Fibroblast of lung (primary cell): ENCODE results near the gene DPY19L1.

Experiments used
- EZH2 ChIP-seq: IDR thresholded peaks from 2 replicates; pipeline ENCODE4 v1.5.1; 2012; ENCODE audit warnings: low read length, control low read depth, mild to moderate bottlenecking; ENCODE audit errors: missing control alignments
- TF ChIP-seq, protein P1 (sequence below), 2 donors: IDR thresholded peaks in 1 of 2; conservative IDR thresholded peaks in 1 of 2; 1 replicate in 1 of 2; 2 replicates in 1 of 2; pipeline ENCODE4 v1.5.1; 2011 to 2012; ENCODE audit warnings: low read length in 2 of 2, control low read depth in 1 of 2, inconsistent platforms in 1 of 2, low read depth in 1 of 2, mild to moderate bottlenecking in 1 of 2

DNA sequence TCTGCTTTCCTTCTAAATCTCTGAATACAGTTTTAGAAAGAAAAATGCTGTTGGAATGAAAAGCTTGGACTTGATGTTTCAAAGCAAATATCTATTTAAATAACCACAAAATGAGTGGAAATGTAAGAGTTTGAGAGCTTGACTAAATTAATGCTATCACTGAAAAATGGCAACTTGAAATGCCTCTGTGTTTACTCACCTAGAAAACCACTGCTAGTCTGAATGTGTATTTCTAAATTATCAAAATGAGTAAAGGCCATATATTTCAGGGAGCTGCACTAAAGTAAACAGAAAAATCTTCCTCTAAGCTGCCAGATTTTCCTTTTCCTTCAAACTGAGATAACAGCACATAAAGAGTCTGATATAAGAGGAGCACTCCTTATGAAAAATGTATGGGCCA is 87.9 kb downstream of the DPY19L1 start:
- TF ChIP-seq, protein P1, sequence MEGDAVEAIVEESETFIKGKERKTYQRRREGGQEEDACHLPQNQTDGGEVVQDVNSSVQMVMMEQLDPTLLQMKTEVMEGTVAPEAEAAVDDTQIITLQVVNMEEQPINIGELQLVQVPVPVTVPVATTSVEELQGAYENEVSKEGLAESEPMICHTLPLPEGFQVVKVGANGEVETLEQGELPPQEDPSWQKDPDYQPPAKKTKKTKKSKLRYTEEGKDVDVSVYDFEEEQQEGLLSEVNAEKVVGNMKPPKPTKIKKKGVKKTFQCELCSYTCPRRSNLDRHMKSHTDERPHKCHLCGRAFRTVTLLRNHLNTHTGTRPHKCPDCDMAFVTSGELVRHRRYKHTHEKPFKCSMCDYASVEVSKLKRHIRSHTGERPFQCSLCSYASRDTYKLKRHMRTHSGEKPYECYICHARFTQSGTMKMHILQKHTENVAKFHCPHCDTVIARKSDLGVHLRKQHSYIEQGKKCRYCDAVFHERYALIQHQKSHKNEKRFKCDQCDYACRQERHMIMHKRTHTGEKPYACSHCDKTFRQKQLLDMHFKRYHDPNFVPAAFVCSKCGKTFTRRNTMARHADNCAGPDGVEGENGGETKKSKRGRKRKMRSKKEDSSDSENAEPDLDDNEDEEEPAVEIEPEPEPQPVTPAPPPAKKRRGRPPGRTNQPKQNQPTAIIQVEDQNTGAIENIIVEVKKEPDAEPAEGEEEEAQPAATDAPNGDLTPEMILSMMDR (conservative IDR thresholded peaks at IDR 0.05 in 1 of 2, IDR thresholded peaks at IDR 0.05 in 1 of 2; ENCODE audit: low read depth in 1 of 2, low read length in 2 of 2): no peak
- no peak for TF ChIP-seq EZH2
